ENCODE data around the gene AP1S2.

The AP1S2 gene

DNA sequence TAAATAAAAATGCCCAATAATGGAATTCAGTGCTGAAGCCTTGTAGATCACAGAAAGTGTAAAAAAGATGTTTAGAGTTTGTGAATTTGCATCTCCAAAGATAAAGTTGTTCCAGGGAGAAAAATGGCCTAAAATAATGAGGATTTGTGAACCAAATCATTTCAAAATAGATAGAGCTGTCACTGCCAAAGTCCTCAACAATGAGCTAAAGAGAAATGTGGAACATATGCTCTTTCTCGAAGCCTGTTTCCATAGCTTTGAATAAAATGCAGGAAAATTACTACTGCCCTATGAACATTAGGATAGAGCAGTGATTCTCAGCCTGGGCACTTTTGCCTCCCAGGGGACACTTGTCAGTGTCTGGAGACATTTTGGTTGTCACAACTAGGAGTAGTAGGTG lies 3.4 kb upstream of the AP1S2 start:
- H3K4me2 ChIP-seq (ENCODE audit: low read length) = no peak overlapping the region

DNA sequence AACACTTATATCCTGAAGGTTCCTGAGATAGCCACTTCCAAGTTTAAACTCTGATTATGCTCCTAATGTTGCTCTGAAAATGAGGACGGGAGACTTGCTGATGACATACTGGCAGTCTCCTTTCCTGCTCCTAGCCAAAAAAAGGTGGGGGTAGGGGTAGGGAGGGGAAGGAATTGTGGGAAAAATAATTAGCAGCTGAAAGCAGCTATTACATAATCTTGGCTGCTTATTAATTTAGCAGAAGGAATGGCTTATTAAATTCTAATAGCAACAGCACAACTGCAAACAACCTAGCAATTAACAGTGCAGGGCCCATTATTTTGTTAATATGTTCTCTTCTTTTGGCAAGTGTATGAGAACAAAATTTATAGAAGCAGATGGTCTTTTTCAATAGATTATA lies 2.0 kb upstream of the AP1S2 start:
- H3K27me3 ChIP-seq (ENCODE audit: control insufficient read depth, low read length) = no peaks in the 10 kb centered on the region
- peaks cover 26% of the 10 kb centered on the region for H3K79me2 ChIP-seq (ENCODE audit: control insufficient read depth, low read length)
- peak overlapping the region; percentile 99 for H3K4me2 ChIP-seq (ENCODE audit: low read length)
- H3K9me2 ChIP-seq (replicated peaks; ENCODE audit: control insufficient read depth, low read length) = no peaks in the 10 kb centered on the region
- TF ChIP-seq, protein P1, sequence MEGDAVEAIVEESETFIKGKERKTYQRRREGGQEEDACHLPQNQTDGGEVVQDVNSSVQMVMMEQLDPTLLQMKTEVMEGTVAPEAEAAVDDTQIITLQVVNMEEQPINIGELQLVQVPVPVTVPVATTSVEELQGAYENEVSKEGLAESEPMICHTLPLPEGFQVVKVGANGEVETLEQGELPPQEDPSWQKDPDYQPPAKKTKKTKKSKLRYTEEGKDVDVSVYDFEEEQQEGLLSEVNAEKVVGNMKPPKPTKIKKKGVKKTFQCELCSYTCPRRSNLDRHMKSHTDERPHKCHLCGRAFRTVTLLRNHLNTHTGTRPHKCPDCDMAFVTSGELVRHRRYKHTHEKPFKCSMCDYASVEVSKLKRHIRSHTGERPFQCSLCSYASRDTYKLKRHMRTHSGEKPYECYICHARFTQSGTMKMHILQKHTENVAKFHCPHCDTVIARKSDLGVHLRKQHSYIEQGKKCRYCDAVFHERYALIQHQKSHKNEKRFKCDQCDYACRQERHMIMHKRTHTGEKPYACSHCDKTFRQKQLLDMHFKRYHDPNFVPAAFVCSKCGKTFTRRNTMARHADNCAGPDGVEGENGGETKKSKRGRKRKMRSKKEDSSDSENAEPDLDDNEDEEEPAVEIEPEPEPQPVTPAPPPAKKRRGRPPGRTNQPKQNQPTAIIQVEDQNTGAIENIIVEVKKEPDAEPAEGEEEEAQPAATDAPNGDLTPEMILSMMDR (IDR thresholded peaks at IDR 0.05; ENCODE audit: low read depth, low read length, poor library complexity, severe bottlenecking) = no peak
- no peak for TF ChIP-seq EZH2phosphoT487 (IDR thresholded peaks at IDR 0.05; ENCODE audit: borderline replicate concordance, low read length)
- H3K4me3 ChIP-seq (ENCODE audit: low read length) = peak overlapping the region; percentile 92
- peaks cover 10% of the 10 kb centered on the region for H3K36me3 ChIP-seq (ENCODE audit: control insufficient read depth, low read length)
- peaks cover 36% of the 10 kb centered on the region for H3K4me1 ChIP-seq (ENCODE audit: control insufficient read depth, low read length)
- H3K27ac ChIP-seq (ENCODE audit: low read depth, low read length) = peak overlapping the region; percentile 99
- no peaks in the 10 kb centered on the region for H3K9me3 ChIP-seq (ENCODE audit: control insufficient read depth, insufficient read depth, low read length)
- no peaks in the 10 kb centered on the region for H4K20me1 ChIP-seq (ENCODE audit: control insufficient read depth, insufficient read depth, low read depth, low read length)
- peaks cover 9% of the 10 kb centered on the region for H3F3A ChIP-seq (ENCODE audit: control insufficient read depth, insufficient read depth)

More for the DNA sequence above, 3.4 kb upstream of the AP1S2 start:
- Histone ChIP-seq H3K27me3 (ENCODE audit: control insufficient read depth, low read length) (no peaks in the 10 kb centered on the region), H3F3A (ENCODE audit: control insufficient read depth, insufficient read depth) (peaks cover 9% of the 10 kb centered on the region), H3K4me1 (ENCODE audit: control insufficient read depth, low read length) (peaks cover 28% of the 10 kb centered on the region), H3K79me2 (ENCODE audit: control insufficient read depth, low read length) (peaks cover 13% of the 10 kb centered on the region), H3K9me3 (ENCODE audit: control insufficient read depth, insufficient read depth, low read length) (no peaks in the 10 kb centered on the region), H3K9me2 (replicated peaks; ENCODE audit: control insufficient read depth, low read length) (no peaks in the 10 kb centered on the region), H3K4me3 (ENCODE audit: low read length) (no peak overlapping the region), H3K27ac (ENCODE audit: low read depth, low read length) (no peak overlapping the region), H3K36me3 (ENCODE audit: control insufficient read depth, low read length) (no peaks in the 10 kb centered on the region), H4K20me1 (ENCODE audit: control insufficient read depth, insufficient read depth, low read depth, low read length) (no peaks in the 10 kb centered on the region)
- TF ChIP-seq, protein P1 (IDR thresholded peaks at IDR 0.05; ENCODE audit: low read depth, low read length, poor library complexity, severe bottlenecking) = no peak
- no peak for TF ChIP-seq EZH2phosphoT487 (IDR thresholded peaks at IDR 0.05; ENCODE audit: borderline replicate concordance, low read length)

GRCh38 chrX:15856222-15856587 lies 1.6 kb upstream of the AP1S2 start:
- Histone ChIP-seq H3K9me2 (replicated peaks; ENCODE audit: control insufficient read depth, low read length) (no peaks in the 10 kb centered on the region), H4K20me1 (ENCODE audit: control insufficient read depth, insufficient read depth, low read depth, low read length) (no peaks in the 10 kb centered on the region), H3K9me3 (ENCODE audit: control insufficient read depth, insufficient read depth, low read length) (no peaks in the 10 kb centered on the region), H3K4me1 (ENCODE audit: control insufficient read depth, low read length) (peaks cover 36% of the 10 kb centered on the region), H3K79me2 (ENCODE audit: control insufficient read depth, low read length) (peaks cover 26% of the 10 kb centered on the region), H3F3A (ENCODE audit: control insufficient read depth, insufficient read depth) (peaks cover 9% of the 10 kb centered on the region), H3K4me3 (ENCODE audit: low read length) (peak overlapping the region; percentile 92), H3K36me3 (ENCODE audit: control insufficient read depth, low read length) (peaks cover 10% of the 10 kb centered on the region), H3K4me2 (ENCODE audit: low read length) (peak overlapping the region; percentile 99), H3K27ac (ENCODE audit: low read depth, low read length) (peak overlapping the region; percentile 99), H3K27me3 (ENCODE audit: control insufficient read depth, low read length) (no peaks in the 10 kb centered on the region)
- TF ChIP-seq, protein P1 (IDR thresholded peaks at IDR 0.05; ENCODE audit: low read depth, low read length, poor library complexity, severe bottlenecking) = no peak
- no peak for TF ChIP-seq EZH2phosphoT487 (IDR thresholded peaks at IDR 0.05; ENCODE audit: borderline replicate concordance, low read length)
